GM23338 (cell line): ENCODE measurements around the gene TAOK3.

ENCODE experiments used
- CREB1 ChIP-seq: fragments of 250-450 bp; sonication (Bioruptor Pico); IDR thresholded peaks from 2 replicates; pipeline ENCODE4 v1.5.0; 2020; ENCODE audit warnings: low read depth, mild to moderate bottlenecking, moderate library complexity
- EZH2 ChIP-seq: fragments of 200-600 bp; sonication (generic); IDR thresholded peaks from one replicate; pipeline ENCODE4 v1.8.0; 2017; ENCODE audit warnings: antibody characterized with exemption, mild to moderate bottlenecking, low read depth; ENCODE audit not compliant: unreplicated experiment
- EZH2phosphoT487 ChIP-seq: fragments of 200-600 bp; sonication (generic); IDR thresholded peaks from one replicate; pipeline ENCODE4 v1.8.1; 2018; ENCODE audit warnings: antibody characterized with exemption; ENCODE audit not compliant: unreplicated experiment
- POLR2AphosphoS5 ChIP-seq: IDR thresholded peaks from 2 replicates; pipeline ENCODE4 v1.6.1; 2016; ENCODE audit warnings: antibody characterized with exemption, low read depth
- TF ChIP-seq, protein P1 (sequence below), 2 experiments: fragments of 200-600 bp in 1 of 2; sonication (generic) in 1 of 2; conservative IDR thresholded peaks; 2 replicates each; pipeline versions ENCODE4 v1.5.1 to v1.6.1; 2016 to 2017; ENCODE audit warnings: antibody characterized with exemption in 2 of 2, low read depth in 2 of 2, mild to moderate bottlenecking in 2 of 2, moderate library complexity in 1 of 2

DNA sequence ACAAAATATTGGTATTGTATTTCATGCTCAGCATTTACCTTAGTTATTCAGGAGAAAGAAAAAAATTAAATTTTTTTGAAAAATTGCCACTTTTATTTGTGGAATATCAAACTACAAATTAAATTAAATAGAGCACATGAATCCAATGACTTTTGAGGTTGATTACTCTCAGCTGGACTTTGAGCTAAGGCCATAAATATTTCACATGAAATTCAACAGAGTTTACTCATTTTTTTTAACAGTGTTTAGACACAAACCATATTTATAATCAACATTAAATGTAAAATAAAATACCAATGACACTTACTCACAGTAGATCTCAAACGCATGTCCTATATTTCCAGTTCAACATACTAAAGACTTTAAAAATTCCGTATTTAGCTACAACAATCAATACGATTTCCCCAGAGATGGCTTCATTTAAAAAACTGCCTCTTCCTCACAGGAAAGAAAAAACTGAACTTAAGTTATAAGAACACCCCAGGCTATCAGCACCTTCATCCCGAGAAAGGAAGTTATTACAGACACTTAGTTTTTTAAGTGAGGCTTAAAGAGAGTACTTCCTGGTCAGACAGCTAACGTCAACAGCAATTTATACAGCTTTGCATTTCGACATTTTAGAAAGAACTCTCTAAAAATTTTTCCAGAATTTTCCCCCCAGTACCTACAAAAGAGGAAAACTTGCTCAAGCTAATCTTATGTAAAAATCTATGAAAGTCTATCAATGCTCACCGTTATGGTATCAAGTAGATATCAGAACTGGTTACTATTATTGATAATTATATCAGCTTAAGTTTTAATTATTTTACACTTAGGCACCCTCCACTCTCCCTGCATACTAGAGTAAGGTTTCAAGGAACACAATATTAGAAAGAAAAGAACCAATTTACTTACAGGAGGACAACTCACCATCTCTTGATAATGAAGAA is 13.8 kb downstream of the TAOK3 start:
- TF ChIP-seq POLR2AphosphoS5 = no peak
- TF ChIP-seq EZH2 = no peak
- TF ChIP-seq CREB1 (CRISPR knock-in tag) = no peak
- TF ChIP-seq, protein P1, sequence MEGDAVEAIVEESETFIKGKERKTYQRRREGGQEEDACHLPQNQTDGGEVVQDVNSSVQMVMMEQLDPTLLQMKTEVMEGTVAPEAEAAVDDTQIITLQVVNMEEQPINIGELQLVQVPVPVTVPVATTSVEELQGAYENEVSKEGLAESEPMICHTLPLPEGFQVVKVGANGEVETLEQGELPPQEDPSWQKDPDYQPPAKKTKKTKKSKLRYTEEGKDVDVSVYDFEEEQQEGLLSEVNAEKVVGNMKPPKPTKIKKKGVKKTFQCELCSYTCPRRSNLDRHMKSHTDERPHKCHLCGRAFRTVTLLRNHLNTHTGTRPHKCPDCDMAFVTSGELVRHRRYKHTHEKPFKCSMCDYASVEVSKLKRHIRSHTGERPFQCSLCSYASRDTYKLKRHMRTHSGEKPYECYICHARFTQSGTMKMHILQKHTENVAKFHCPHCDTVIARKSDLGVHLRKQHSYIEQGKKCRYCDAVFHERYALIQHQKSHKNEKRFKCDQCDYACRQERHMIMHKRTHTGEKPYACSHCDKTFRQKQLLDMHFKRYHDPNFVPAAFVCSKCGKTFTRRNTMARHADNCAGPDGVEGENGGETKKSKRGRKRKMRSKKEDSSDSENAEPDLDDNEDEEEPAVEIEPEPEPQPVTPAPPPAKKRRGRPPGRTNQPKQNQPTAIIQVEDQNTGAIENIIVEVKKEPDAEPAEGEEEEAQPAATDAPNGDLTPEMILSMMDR (conservative IDR thresholded peaks at IDR 0.05; ENCODE audit: low read depth in 2 of 2) = no peak
- no peak for TF ChIP-seq EZH2phosphoT487
